Tibial artery (tissue), 4 donors: Measurements from ENCODE around the gene SLC38A3.

Experiments used
- DNase-seq, 2 donors: peaks; one replicate each; pipeline ENCODE4 v3.0.0-alpha.2; 2019
- H3K27ac ChIP-seq, 2 donors: fragments of 200-600 bp; sonication (generic) in 1 of 2; 1 replicate in 1 of 2; 2 replicates in 1 of 2; pipeline ENCODE4 v1.5.1; 2018 to 2019; ENCODE audit warnings: mild to moderate bottlenecking in 1 of 2
- H3K27me3 ChIP-seq, 2 donors: fragments of 200-600 bp; sonication (generic) in 1 of 2; one replicate each; pipeline versions ENCODE4 v1.5.1 to v1.6.0; 2016 to 2019
- H3K36me3 ChIP-seq, 3 donors: fragments of 200-600 bp; sonication (generic) in 2 of 3; one replicate each; pipeline ENCODE4 v1.5.1; 2016 to 2019; ENCODE audit warnings: mild to moderate bottlenecking in 2 of 3
- H3K4me1 ChIP-seq, 4 donors: fragments of 200-600 bp; sonication (generic) in 2 of 4; 1 replicate in 3 of 4; 2 replicates in 1 of 4; pipeline ENCODE4 v1.5.1; 2016 to 2019
- H3K4me3 ChIP-seq, 2 donors: fragments of 200-600 bp; sonication (generic) in 1 of 2; 1 replicate in 1 of 2; 2 replicates in 1 of 2; pipeline ENCODE4 v1.5.1; 2018 to 2019; ENCODE audit warnings: mild to moderate bottlenecking in 2 of 2
- H3K9me3 ChIP-seq, 3 donors: fragments of 200-600 bp; sonication (generic) in 1 of 3; one replicate each; pipeline ENCODE4 v1.5.1; 2016 to 2019
- CTCF ChIP-seq, 2 experiments: fragments of 200-600 bp in 1 of 2; fragments of 450-650 bp in 1 of 2; IDR thresholded peaks; one replicate each; pipeline ENCODE4 v1.5.1; 2017 to 2019; ENCODE audit warnings: antibody characterized with exemption in 2 of 2, mild to moderate bottlenecking in 1 of 2, moderate library complexity in 1 of 2
- intact Hi-C: fragments of 100-400 bp; cut with DNase I; formaldehyde crosslinking; loops from one replicate; pipeline ENCODE4 v1.15.0; 2023; ENCODE audit warnings: low total_unique reads

Gene SLC38A3

GRCh38 chr3:50193286-50193685 lies 11.8 kb upstream of the SLC38A3 start:
- H3K27me3 ChIP-seq = peaks cover 2 to 47% of the 10 kb centered on the region in 2 donors
- no peak overlapping the region for H3K4me3 ChIP-seq
- no peak overlapping the region for H3K27ac ChIP-seq
- H3K9me3 ChIP-seq = no peaks in the 10 kb centered on the region
- peaks cover 0 to 28% (median 19%) of the 10 kb centered on the region in 4 donors for H3K4me1 ChIP-seq
- H3K36me3 ChIP-seq = peaks cover 0 to 3% (median 0%) of the 10 kb centered on the region in 3 donors
- DNase-seq = no peak
- intact Hi-C loops = loop anchor here (2.0 kb wide), 1 partner anchor 80 kb away; no protein-coding TSS in a partner anchor
- TF ChIP-seq CTCF (IDR thresholded peaks at IDR 0.05) = no peak

- Histone ChIP-seq H3K27me3 (peaks cover 2 to 51% of the 10 kb centered on the region in 2 donors), H3K36me3 (no peaks in the 10 kb centered on the region), H3K4me1 (peaks cover 0 to 28% (median 19%) of the 10 kb centered on the region in 4 donors), H3K4me3 (no peak overlapping the region), H3K27ac (no peak overlapping the region), H3K9me3 (no peaks in the 10 kb centered on the region)
- TF ChIP-seq CTCF (IDR thresholded peaks at IDR 0.05) = no peak
- intact Hi-C loops = loop anchor here (1.0 to 2.0 kb wide), 2 partner anchors 33 to 79 kb away; no protein-coding TSS in a partner anchor
- no peak for DNase-seq
These were observed 11.3 kb upstream of the SLC38A3 start for GRCh38 chr3:50193746-50194127.

GRCh38 chr3:50194128-50194902 lies 10.8 kb upstream of the SLC38A3 start:
- TF ChIP-seq CTCF (IDR thresholded peaks at IDR 0.05) = peak; percentile 71 to 82
- H3K36me3 ChIP-seq = no peaks in the 10 kb centered on the region
- H3K27ac ChIP-seq = no peak overlapping the region
- H3K4me3 ChIP-seq = no peak overlapping the region
- peak in 1 of 2 donors; percentile 45 for DNase-seq
- H3K9me3 ChIP-seq = no peaks in the 10 kb centered on the region
- H3K4me1 ChIP-seq = peaks cover 0 to 25% (median 19%) of the 10 kb centered on the region in 4 donors
- intact Hi-C loops = loop anchor here (1.0 kb wide), 1 partner anchor 32 kb away; no protein-coding TSS in a partner anchor
- H3K27me3 ChIP-seq = peaks cover 2 to 51% of the 10 kb centered on the region in 2 donors

GRCh38 chr3:50194903-50195500 lies 10.1 kb upstream of the SLC38A3 start:
- Histone ChIP-seq H3K27ac (no peak overlapping the region), H3K36me3 (no peaks in the 10 kb centered on the region), H3K9me3 (no peaks in the 10 kb centered on the region), H3K4me1 (peaks cover 0 to 25% (median 19%) of the 10 kb centered on the region in 4 donors), H3K27me3 (peaks cover 2 to 58% of the 10 kb centered on the region in 2 donors), H3K4me3 (no peak overlapping the region)
- DNase-seq = no peak
- intact Hi-C loops = loop anchor here (1.0 kb wide), 1 partner anchor 31 kb away; no protein-coding TSS in a partner anchor
- no peak for TF ChIP-seq CTCF (IDR thresholded peaks at IDR 0.05)

GRCh38 chr3:50195501-50196252 lies 9.4 kb upstream of the SLC38A3 start:
- H3K27ac ChIP-seq = no peak overlapping the region
- H3K27me3 ChIP-seq = peaks cover 2 to 60% of the 10 kb centered on the region in 2 donors
- intact Hi-C loops = no loop called here
- no peak for TF ChIP-seq CTCF (IDR thresholded peaks at IDR 0.05)
- no peaks in the 10 kb centered on the region for H3K9me3 ChIP-seq
- peaks cover 0 to 25% (median 19%) of the 10 kb centered on the region in 4 donors for H3K4me1 ChIP-seq
- no peak overlapping the region for H3K4me3 ChIP-seq
- DNase-seq = no peak
- no peaks in the 10 kb centered on the region for H3K36me3 ChIP-seq
